Stimulated activated CD4-positive, alpha-beta T cell treated with anti-CD3 and anti-CD28 coated beads, Interleukin-2, amount 100 ng/mL, for 24 hours (primary cell): ENCODE results near the gene FAAP20.

Experiments used
- DNase-seq, 2 donors: peaks; one replicate each; pipeline ENCODE4 v3.0.0-alpha.2; 2020

FAAP20 gene

DNA sequence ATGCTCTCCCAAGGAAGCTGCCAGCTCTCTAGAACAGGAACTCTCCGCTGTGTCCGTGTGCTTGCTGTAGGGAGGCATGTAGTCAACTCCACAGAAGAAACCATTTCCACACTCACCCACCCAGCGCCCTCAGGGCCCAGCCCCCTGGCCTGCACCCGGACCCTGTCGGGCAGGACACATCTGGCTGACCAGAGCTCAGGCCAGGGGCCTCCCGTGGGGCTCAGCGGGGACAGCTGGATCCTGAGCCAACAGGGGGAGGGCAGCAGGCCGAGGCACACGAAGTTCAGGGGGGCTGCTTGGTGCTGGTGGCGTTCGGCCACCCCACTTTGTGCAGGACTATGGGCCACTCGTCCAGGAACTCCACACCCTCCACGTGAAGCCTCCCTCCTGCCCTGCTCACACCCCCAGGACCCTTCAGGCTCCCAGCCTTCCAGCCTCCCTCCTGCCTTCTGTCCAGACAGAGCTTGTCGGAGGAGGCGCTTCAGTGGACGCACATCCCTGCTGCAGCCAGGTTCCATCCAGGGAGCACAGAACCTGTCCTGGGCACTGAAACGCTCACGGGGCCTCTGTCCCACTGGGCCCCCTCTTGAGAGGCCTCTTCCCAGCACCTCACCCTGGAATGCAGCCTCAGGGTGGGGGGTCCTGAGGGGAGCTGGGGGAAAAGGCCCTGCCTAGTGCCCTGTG, 15.0 kb upstream of the FAAP20 start:
- DNase-seq, result no peak

DNA sequence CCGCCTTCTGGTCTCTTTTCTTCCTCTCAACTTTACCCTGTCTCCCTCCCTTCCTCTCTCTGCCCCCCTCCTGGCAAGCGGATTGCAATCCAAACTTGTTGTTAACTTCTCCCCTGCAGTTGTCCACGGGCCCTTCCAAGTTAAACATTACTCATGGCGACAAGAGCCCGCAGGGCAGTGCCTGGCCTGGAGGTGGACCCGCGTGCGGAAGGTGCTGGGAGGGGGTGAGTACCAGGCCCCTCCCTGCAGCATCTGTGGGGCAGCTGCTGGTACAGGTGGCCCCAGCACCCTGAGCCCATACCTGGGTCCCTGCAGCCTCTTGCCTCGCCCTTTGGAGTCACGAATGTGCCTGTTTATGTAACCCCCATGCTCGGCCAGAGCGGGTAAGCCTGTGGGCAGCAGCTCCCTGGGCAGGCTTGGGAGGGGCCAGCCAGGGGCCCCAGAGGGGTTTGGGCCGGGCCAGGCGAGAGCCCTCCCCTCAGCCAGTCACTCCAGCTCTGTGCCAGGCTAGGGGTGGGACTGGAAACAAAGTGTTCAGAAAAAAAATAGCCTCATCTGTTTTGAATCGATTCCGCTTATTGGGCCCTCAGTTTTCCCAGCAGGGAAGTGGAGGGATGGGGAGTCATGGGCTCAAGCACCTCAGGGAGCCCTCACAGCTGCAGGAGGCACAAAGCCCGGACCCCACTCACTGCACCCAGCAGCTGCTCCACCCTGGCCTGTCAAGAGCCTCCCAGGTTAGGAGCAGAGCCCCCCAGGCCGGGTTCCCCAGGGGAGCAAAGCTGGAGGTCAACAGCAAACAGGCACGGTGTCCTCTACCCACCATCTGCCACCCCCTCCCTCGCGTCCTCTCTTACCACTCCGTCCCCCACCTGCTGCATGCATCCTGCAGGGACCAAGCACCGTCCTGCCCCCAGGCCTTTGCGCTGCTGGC, 14.0 kb upstream of the FAAP20 start:
- DNase-seq, result no peak

DNA sequence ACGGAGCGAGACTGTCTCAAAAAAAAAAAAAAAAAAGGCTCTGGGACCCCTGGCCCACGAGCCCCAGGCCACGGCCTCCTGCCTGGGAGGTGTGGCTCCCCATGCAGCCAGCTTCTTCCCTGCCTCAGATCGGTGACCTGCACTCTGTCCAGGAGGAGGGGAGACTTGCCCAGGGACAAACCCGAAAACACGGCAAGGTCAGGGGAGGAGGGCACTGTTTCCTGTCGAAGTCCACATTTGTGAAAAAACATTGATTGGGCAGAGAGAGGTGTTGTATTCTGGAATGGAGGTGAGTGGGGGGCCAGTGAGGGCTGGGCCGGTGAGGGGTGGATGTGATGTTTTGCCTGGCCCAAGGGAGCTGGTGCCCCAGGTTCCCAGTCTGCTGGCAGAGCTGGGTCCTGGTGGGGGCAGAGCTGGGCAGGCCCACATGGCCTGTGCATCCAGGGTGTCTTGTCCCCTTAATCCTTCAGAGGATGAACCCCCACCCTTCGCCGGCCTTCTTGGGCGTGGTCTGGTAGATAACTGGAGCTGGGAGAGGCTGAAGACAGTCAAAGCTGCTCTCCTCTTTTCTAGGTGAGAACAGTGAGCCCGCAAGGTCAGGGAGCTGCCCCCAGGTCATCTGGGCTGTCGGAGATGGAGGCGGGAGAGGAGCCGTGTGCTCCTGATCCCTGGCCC, 12.4 kb upstream of the FAAP20 start:
- DNase-seq, result no peak

DNA sequence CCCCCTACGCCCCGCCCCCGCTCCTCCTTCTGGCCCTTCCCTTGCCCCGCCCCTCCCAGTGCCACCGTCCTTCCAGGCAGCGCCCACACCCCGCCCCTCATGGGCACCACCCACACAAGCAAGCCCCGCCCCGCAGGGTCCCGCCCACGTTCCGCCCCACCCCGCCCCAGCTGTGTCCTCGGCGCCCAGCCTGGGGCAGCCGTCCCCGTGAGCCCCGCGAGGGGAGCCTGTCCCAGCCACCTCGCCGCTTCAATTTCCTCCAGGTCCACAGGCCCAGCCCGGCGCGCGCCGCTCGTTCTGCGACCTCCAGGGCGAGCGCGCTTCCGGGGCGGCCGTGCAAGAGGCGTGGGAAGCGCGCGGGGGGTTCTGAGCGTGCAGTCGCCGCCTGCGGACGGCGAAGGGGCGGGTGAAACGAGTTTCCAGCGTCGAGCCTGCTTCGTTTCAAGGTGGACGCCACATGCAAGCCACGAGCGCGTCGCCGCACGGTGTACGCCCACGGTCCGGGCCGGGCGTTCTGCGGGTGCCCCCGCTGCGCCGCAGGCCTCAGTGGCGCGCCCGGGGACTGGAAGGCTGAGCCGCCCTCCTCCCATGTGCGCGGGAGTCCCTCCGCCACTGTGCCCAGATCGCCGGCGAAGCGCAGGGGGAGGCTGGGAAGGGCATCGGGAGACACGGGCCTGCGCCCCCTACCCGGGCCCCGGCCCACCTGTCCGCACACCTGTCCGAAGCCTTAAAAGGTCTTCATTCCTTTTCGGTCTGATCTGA, 10.8 kb upstream of the FAAP20 start:
- peak; percentile 90 to 93 for DNase-seq

DNA sequence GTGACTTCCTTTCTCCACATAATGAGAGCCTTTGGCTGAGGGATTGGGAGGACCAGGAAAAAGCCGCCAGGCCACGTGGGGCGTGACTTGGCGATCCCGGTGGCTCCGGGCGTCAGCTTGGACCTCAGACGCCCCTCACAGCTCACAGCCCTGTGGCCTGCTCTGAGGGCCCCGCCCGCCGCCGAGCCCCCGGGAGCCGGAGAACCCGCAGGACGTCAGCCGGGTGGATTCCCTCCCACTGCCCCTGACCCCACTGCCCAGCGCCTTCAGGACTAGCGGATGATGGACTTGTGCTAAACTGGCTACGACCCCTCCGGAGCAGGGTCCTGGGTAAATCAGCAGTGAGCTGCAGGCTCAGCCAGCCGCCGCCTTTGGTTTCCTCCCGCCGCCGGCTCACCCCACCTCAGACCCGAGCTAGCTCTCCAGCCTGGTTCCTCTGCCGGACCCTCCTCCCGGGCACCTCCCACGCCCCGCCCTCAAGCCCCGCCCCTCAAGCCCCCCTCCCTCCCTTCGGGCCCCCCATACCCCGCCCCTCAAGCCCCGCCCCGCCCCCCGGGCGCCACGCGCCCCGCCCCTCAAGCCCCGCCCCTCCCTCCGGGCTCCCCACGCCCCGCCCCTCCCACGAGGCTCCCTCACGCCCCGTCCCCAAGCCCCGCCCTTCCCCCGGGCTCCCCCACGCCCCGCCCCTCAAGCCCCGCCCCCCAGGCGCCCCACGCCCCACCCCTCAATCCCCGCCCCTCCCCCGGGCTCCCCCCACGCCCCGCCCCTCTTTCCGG, 10.0 kb upstream of the FAAP20 start:
- DNase-seq, result no peak

DNA sequence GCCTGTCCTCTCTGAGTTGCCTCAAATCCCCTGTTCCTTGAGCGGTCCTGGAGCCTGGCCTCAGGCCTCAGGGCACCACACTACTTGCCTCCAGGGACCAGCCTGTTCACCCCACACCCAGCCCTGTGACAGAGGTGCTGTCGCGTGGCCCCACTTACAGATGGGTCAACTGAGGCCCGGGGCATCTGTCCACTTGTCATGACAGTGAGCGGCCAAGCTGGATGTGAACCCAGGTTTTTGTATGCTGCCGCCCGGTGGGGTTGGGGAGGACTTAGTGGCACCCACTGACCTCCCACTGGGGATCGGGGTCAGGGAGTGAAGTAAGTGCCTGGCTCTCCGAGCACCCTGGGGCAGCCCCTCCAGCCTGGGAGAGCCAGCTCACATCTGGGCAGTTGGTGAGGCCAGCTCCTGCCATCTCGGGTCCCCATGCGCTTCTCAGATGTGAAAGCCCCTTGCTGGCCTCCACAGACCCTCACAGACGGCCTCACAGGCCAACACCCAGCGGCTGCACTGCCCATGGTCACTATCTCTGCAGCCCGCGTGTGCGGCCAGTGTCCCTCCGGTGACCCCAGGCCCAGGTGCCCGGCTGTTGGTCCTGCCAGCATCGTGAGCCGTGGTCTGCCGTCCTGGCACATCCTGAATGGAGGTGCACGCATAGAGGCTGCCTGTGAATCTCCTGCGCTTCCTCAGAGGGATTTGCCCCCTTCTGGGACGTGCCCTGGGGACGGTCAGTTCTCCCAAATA, 9.3 kb upstream of the FAAP20 start:
- DNase-seq, result no peak

DNA sequence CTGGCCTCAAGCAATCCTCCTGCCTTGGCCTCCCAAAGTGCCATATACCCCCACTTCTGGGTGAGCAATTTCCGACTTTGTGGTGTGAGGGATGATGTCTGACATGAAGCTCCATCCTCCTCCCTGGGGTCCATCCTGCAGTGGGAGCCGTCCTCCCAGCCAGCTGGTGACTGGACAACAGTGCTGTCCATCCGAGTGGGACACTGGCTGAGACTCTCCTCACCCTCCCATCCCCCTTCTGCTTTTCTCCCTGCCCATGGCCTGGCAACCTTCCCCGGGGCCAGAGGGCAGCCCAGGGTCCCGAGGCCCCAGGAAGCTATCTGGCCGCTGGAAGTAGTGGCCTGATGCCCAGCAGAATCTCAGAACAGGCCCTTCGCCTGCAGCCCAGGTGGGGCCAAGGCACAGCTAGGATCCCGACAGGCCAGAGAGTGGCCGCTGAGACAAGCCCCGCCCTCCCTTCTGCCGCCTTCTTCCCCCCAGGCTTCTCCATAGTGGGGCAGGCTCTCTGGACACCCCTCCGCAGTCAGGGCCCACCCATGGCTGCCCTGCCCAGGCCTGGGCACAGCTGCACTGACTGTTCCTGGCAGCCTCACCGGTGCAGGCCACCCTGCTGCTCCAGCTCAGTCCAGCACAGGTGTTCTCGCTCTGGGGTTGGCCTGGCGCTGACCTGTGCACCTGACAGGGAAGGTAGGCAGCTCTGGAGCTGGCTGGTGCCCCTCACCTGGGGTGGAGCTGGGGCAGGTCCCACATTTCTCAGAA, 8.4 kb upstream of the FAAP20 start:
- DNase-seq, result no peak

DNA sequence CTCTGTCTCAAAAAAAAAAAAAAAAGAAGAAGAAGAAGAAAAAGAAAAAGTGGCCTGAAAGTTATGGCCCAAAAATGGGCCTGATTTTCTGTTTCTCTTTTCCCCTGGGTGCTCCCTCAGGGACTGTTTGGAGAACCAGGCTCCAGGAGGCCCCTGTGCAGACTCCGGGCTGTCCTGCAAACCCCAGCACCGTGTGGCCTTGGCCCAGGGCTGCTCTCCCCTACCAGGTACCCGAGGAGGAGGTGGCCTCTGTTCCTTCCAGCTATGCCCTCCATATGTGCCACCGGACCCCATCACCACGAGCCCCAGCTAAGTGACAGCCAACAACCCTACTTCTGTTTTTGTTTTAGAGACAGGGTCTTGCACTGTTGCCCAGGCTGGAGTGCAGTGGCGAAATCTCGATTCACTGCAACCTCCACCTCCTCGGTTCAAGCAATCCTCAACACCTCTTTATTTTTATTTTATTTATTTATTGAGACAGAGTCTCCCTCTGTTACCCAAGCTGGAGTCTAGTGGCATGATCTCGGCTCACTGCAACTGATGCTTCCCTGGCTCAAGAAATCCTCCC, 7.5 kb upstream of the FAAP20 start:
- DNase-seq, result no peak

DNA sequence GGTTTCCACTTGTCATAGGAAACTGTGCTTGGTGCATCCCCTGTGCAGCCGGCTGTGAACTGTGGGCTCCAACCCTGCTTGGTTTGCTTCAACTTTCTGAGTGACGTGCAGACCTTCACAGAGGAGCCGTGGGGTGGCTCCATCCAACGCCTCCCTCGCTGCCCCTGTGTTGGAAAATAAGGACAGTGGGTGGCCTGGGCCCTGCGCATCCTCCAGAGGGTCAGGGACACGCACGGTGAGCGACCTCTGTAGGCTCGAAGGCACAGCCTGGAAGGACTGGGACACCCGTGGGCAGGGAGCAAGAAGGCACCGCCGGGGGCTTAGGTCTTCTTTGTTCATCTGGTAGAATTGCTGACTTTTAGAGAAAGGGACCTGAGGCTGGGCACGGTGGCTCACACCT, 6.5 kb upstream of the FAAP20 start:
- DNase-seq, result no peak

DNA sequence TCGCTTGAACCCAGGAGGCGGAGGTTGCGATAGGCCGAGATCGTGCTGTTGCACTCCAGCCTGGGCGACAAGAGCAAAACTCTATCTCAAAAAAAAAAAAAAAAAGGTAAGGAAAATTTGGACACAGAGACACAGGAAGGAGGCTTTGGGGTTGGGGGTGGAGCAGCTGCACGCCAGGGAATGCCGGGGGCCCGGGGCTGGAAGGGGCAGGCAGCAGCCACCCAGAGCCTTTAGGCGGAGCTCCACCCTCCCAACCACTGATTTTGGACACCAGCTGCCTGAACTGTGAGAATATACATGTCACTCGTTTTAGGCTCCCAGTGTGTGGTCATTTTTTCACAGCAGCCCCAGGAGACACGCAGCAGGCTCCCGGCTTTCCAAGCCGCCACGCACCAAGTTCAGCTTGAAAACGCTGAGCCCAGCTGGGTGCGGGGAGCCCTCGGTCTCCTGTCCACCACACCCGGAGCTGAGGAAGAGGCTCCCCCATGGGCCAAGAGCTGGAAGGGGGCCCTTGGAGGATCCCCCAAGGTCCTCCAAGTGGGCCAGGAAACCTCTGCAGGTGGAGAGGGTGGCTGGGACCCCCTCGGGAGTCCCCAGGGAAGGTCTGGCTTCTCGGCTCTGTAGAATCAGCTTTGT, 5.9 kb upstream of the FAAP20 start:
- no peak for DNase-seq

DNA sequence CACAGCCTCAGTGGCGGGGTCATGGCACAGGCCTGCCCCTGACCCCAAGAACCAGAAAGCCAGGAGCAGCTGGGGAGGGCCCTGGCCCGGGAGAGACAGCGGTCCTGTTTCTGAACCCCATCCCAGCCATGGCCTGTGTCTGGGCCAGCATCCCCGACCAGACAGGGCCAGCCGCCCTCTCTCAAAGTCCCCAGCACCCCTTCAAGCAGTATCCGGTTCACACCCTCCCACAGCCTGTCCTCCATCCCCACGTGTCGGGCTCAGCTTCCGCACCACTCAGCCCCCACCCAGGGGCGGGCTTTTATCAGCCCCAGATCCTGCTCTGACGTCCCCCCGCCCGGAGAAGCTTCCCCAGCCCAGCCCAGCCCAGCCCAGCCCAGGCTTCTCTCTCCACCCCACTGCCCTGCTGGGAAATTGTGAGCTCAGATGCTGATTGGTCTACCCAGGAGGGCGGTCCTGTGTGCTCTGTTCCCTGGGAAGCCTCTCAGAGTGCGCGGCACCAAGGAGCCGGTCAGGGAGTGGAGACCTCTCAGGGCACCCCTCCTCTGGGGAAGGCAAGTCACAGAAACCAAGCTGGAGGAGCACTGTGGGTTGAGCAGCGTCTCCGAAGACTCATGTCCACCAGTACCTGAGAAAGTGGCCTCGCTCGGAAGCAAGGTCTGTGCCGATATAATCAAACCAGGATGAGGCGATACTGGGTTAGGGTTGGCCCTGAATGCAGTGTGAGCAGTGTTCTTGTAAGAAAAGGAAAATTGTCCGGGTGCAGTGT, 4.7 kb upstream of the FAAP20 start:
- peak; percentile 82 to 88 for DNase-seq

DNA sequence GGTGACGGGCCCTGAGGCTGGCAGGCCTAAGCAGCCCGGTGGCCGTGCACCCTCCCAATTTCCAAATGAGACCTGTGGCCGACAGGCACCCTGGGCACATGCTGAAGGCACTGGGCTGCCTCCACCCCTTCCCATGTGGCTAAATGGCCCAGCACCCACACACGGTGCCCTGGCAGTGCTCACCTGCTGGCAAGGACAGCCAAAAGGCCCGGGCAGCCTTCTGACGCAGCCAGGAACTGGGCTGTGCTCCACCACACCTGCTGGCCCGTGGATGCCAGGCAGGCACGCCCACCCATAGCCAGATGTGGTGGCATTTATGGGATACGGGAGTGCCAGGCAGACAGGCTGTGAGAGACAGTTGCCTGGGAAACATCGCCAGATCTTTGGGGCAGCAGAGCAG, 4.0 kb upstream of the FAAP20 start:
- DNase-seq, result no peak

DNA sequence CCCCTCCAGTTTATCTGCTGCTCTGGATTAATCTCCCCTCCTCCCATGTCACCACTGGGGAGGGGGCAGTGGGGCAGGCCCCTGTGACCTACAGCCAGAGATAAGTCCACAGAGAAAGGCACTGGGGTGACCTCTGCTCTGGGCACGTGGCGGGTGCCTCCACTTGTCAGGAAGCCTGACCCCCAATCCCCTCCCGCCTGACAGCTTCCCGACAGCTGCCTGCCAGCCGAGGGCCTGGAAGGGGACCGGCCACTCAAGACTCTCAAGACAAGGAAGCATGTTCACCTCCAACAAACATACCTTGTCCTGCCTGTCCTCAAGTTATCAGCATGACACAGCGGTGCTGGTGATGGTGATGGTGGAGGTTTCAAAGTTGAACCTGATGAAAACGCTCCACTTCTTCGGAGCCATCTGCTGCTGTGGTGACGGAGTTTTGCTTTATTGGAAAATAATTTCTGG, 3.2 kb upstream of the FAAP20 start:
- no peak for DNase-seq

DNA sequence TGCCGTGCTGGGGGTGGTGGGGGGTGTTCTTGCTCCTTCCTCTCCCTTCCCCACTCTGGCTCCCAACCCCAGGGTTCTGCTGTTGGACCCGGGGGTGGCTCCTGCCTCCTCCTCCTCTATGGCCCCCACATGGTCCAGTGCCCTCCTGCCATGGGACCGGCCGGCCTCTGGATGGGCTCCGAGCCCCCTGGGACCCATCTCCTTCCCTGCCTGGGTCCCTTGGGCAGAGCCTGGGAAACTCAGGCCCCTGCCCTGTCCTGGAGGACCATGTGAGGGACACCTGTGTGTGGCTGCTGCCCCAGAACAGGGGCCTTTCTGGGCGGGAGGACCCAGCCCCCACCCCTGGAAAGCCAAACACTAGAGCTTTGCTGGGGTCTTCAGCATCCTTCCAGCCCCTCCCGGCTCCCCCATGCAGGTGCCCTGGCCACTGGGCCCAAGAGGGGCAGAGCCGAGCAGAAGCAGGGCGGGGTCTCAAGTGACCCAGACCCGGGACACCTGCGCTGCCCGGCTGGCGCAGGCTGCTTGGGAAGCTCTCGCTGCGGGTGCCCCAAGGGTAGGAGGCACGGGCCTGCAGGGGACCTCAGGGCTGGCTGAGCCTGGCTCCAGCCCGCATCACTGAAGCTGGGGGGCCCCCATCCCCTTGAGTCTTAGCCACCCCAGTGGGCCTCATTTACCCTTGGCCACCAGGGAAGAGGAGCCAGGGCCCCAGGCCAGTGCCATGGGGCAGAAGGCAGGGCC, 2.5 kb upstream of the FAAP20 start:
- no peak for DNase-seq

DNA sequence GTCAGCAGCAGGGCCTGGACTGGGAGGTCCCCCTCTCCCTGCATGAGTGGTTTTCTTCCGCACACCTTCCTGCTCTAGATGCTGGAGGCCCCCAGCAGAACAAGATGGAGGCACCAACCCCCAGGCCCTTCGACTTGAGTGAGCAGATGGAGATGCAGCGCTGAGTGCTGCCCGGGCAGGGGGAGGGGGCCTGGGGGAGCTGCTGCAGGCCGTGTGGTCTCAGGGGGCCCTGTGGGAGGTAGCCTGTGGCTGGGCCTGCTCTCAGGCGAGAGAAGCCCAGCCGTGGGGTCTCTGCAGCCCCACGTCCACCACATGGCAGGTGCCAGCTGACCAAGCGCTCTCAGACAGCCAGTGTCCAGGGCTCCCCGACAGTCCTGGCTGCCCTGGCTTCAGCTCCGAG, 1.2 kb upstream of the FAAP20 start:
- DNase-seq, result no peak

DNA sequence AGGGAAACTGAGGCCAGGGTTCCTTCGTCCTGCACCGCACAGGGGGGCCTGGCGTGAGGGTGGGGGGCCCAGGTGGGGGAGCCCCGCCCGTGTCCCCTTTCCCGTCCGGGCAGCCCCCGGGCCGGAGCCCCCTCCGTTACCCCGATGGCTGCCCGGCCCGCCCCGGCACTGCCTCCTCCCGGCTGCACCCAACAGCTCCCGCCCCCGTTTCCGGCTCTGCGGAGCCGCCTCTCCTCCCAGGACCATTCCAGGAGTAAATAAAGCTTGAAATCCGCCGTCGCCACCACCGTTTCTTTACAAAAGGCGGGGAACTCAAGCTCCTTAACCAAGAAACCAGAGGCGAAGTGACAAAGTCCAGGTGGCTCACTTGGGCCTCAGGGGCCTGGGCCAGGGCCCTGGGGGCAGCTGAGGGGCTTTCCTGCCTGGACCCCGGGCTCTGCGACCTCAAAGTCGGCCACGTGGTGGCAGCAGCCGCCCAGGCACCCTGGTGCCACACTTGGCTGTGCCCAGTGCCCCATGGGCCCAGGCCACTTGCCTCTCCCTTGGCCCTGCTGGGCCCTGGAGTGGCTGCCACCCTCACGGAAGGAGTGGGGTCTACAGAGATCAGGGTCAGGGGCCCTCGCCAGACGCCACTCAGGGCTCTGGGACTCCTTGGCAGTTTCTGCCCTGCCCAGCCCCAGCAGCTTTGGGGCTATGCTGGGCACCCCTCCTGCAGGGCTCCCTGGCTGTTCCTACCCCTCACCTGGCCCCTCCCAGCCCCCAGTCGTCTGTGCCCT, 514 bp upstream of the FAAP20 start:
- DNase-seq, result peak; percentile 85 to 87
